GM12874 (cell line): ENCODE results near the gene HOXD1.

Experiments
- TF ChIP-seq, protein P1 (sequence below): IDR thresholded peaks from 2 replicates; pipeline ENCODE4 v1.5.1; 2011; ENCODE audit warnings: low read depth, mild to moderate bottlenecking, control low read depth, low read length, moderate library complexity; ENCODE audit not compliant: insufficient read depth

The HOXD1 gene

DNA sequence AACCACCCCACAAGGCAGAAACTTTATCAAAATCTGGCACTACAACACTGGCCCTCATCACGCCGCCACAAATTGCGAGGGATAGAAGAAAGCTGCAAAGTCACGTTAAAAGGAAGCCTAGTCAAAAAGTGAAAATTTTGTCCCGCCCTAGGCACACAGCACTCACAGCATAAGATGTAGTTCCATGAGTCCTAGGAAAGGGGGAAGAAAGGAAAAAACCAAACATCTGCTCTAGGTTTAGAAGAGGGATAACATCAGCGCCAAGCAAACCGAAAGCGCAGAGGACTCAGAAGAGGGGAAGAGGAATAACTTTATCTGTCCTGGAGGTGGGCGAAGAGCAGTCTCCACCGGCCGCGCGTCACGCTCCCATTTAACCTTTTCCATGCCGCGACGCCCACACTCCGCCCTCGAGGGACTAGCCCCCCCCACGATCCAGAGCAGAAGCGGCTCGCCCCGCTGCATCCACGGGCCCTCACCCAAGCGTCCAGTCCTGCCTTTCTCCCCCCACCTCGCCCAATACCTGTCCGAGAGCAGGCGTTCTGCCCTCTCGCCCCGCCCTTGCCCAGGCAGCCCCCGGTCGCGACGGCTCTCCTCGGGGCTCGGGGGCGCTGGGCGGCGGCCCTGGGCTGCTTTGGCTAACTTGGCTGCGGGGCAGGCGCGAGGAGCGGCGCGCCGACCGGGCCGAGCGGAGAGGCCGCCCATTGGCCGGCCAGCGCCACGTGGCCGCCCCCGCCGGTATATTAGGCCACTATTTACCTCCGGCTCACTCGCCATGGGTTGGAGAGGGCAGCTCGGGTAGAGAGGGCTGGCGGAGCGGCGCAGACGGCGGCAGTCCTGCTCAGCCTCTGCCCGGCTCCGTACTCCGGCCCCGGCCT, at the start of gene HOXD1:
HOXD1 (plus strand) TSS at position 770 of the 875 bp plus-strand sequence. CDS start 134 bp downstream, outside the sequence.
- TF ChIP-seq, protein P1, sequence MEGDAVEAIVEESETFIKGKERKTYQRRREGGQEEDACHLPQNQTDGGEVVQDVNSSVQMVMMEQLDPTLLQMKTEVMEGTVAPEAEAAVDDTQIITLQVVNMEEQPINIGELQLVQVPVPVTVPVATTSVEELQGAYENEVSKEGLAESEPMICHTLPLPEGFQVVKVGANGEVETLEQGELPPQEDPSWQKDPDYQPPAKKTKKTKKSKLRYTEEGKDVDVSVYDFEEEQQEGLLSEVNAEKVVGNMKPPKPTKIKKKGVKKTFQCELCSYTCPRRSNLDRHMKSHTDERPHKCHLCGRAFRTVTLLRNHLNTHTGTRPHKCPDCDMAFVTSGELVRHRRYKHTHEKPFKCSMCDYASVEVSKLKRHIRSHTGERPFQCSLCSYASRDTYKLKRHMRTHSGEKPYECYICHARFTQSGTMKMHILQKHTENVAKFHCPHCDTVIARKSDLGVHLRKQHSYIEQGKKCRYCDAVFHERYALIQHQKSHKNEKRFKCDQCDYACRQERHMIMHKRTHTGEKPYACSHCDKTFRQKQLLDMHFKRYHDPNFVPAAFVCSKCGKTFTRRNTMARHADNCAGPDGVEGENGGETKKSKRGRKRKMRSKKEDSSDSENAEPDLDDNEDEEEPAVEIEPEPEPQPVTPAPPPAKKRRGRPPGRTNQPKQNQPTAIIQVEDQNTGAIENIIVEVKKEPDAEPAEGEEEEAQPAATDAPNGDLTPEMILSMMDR, result no peak

DNA sequence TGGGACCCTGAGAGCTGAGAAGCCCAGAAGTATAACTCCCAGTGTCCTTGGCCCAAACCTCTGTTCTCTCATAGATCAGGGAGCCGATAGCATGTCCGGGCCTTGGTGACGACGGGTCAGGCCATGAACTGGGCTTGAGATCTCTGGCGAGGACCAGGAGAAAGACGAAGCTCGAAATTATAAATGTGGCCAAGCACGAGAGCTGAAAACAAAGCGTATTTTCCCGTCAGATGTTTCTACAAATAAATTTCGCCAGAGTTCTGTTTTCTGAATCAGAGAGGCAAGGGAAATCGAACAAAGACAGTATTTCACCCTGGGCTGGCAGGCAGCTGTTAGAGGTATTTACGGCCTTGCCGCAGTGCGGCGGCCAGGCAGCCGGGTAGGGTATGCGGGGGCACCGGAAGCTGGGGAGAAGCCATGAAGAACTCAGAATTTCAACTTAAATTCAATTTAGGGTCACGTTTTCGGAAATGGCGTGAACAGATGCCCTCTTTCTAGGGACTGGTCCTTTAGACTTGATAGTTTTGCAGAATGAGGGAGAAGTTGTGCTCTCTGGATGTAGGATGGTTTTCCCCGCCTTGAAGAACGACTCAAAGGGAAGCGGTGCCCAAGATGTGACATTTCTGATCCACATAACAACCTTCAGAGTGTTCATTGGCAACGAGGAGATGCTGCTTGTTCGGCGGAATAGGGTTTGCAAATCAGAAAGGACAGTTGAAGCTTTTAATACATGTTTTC, 49.4 kb upstream of the HOXD1 start:
- TF ChIP-seq, protein P1, result no peak

DNA sequence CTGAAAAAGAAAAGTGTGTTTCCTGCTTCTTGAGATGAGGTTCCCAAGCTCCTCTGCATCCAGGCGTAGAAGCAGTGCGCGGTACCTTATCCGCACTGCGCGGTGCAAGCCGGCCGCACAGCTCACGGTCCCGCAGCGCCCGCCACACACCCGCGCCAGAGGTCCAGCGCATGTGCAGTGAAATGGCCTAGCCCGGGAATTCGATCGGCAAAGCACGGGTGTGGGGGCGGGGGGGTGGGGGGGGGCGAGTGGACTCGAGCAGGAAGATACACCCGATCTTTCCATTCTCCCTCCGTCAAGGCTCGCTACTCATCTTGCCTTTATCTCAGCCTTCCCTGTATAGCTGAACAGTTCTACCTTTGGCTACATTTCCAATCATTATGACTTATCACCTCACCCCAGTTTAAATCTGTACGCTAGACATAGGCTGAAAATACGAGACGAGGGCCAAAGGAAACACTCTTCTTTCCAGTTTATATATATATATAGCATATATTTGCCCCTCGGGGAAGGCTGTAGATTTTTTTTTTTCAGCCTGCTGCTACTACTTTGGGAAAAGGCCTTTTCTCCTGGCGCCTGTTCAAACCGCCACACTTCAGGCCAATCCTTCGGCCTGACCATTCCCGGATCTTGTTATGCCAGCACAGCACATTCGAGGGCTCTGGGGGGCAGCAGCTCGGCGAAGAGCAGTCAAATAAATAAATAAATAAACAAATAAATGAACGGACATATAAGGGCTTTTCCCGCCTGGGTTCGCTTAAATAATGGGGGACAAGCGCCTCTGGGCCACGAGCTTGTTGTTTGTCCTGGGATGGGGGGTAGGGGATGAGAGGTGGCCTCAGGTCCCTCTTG, 48.6 kb upstream of the HOXD1 start:
- TF ChIP-seq, protein P1, result no peak

DNA sequence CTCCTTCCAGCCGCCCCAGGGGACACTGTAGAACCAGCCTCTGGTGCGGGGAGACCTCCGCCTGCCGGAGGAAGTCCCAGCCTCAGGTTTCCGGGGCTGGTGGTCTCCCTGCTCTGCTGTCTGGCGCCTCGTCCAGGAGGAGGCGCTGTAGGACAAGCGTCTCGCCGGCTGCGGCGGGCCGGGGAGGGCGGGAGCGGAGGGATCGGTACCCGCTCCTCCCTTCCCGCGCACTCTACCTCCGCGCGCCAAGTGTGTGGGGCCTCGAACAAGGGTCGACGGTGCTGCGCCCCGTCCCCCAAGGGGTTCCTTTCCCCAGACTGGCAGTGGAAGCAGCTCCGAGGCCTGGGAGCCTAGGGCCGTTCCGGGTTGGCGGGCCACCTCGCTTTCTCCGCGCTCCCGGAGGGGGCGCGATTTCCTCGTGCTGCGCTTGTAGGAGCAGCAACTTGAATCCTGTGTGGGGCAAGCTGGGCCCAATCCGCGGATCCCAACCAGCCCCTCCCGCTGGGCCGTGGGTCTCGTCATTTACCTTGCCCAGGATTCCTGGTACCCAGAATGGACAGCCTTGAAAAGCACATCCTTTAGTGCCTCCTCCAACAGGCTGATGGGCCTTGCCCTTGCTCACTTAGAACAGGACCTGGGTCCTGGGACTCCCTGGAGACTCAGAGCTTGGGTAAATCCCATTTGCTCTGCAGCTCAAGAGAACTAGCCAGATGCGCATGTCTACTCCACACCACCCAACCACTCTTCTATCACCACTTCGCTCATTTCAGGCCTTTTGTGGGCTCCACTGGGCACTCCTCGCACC, 47.8 kb upstream of the HOXD1 start:
- TF ChIP-seq, protein P1, result peak; percentile 92

DNA sequence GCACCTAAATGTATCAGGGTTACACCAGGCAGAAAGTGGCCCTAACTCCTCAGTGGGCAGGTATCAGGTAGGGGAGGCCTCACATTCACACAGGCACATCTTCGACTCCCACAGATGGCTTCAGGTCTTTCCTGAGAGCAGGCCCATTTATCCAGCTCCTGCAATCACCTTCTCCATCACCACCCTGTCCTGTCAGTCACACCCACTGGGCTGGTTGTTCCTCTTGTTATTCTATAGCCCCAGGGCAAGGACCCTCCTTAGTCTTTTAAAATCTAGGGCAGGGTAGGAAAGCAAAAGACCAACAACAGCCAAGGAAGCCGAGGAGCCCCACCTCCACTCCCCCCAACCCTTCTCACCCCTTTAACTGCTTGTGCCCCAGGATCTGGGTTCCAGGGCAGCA, 46.2 kb upstream of the HOXD1 start:
- TF ChIP-seq, protein P1, result no peak

DNA sequence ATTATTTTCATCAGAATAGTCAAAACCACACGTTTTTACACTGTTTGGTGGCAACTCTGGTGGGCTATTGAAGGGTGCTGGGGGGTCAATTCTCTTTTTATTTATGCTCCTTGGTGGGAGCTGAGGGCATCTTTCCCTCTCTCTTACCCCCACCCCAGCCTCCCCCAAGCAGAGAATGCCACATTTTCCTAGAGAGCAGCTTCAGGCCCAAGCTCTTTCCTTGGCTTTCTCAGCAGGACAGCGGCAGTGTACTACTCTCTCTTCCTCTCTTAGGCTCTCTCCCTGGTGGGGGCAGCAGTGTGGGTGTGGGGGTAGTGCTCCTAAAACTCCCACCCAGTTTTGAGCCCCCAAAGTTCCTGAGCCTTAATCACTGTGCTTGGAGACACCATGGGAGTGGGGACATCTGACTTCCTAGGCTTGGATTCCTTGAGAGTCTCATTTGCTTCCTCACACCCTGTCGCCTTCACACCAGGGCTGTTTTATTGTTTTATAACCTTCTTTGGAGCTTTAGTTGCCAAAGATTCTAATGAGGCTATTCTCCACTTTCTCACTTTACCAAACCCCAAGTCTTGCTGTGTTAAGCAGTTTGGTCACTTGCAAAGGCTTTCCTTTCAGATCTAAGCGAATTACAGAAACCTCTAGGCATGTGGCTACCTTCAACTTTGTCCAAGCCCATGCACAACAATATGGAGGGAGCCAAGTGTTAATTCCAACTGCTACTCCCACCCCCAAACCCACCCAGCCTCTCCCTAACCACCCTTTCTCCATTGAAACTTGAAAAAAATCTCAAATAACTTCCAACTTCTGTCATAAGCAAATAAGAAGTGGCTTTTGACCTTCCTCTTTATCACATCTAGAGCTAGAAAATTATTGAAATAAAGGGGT, 43.1 kb upstream of the HOXD1 start:
- TF ChIP-seq, protein P1, result no peak
